ENCODE results near the gene MAPK12. TPM values are rescaled to one million over a fixed set of nuclear protein-coding genes. Genes with fewer than 3 reads are reported as not detected.

Gene MAPK12
- polyA plus RNA-seq, 1 donor from 2014 or later, result 36.7 TPM

DNA sequence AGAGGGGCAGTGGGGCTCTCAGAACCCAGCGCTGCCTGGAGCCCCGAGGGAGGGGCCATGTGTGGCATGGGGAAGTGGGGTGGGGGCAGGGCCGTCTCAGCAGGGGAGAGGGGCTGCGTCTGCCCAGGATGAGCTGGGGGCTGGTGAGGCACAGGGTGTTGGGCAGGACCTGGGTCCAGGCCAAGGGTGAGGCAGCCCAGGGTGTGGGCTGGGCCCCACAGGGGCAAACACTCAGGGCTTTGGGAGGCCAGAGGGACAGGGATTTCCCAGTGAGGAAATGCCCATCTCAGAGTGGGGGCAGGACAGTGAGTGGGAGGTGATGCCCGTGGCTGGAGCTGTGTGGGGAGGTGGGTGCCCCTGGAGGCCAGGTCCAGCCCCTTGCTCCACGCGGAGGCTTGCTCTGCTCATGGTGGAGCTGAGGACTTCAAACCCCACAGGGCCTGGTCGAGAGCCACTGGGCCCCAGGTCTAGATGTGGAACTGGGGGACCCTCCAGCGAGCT, 40.6 kb upstream of the MAPK12 start:
- Histone ChIP-seq H3K9me2 (ENCODE audit: insufficient read depth, low read length) (no peaks in the 10 kb centered on the region), H3K27me3 (ENCODE audit: insufficient read depth, low read depth, low read length) (no peaks in the 10 kb centered on the region), H3K36me3 (ENCODE audit: insufficient read depth, low read length) (no peaks in the 10 kb centered on the region), H2AFZ (ENCODE audit: low read depth, low read length) (no peak overlapping the region), H3K27ac (ENCODE audit: low read length) (no peak overlapping the region), H3K79me2 (replicated peaks; ENCODE audit: insufficient read depth, low read length) (peaks cover 78% of the 10 kb centered on the region), H3F3A (ENCODE audit: insufficient read depth, low read length, poor library complexity, severe bottlenecking) (no peaks in the 10 kb centered on the region), H3K4me3 (ENCODE audit: low read length) (no peak overlapping the region), H3K9ac (ENCODE audit: low read length) (no peak overlapping the region), H3K4me2 (ENCODE audit: low read length) (no peak overlapping the region), H4K20me1 (ENCODE audit: insufficient read depth) (peaks cover 10% of the 10 kb centered on the region), H3K9me3 (ENCODE audit: low read length) (no peaks in the 10 kb centered on the region)
- TF ChIP-seq MXI1 (conservative IDR thresholded peaks at IDR 0.05; ENCODE audit: poor library complexity, severe bottlenecking) (no peak), SMC3 (conservative IDR thresholded peaks at IDR 0.05; ENCODE audit: poor library complexity) (no peak), EZH2 (IDR thresholded peaks at IDR 0.05; ENCODE audit: borderline replicate concordance, insufficient read depth, low read length, poor library complexity, severe bottlenecking) (no peak), RAD21 (conservative IDR thresholded peaks at IDR 0.05) (no peak), CTCF (IDR thresholded peaks at IDR 0.05; ENCODE audit: poor library complexity, severe bottlenecking) (no peak), TAF1 (IDR thresholded peaks at IDR 0.05; ENCODE audit: low read depth) (no peak), POLR2AphosphoS5 (IDR thresholded peaks at IDR 0.05) (no peak), REST (IDR thresholded peaks at IDR 0.05; ENCODE audit: borderline replicate concordance) (no peak), EP300 (conservative IDR thresholded peaks at IDR 0.05; ENCODE audit: poor library complexity, severe bottlenecking) (no peak)

DNA sequence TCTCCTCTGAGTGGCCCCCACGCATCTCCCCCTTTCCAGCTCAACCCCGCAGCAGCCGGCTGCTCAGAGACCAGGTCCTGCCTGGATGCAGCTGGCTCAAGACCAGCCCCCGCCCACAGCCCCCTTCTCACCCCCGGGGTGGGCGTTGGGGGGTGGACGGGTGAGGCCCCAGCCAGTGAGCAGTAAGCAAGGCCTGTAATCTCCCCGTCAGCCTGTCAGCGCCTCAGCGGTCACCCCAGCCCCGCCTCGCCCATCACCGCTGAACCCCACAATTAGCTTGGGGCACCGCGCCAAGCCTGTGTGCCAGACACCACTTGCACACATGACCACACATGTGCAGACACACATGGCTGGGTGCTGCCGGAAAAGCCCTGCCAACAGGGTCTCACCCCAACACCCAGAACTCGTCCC, 40.1 kb upstream of the MAPK12 start:
- TF ChIP-seq MXI1 (conservative IDR thresholded peaks at IDR 0.05; ENCODE audit: poor library complexity, severe bottlenecking) (no peak), EP300 (conservative IDR thresholded peaks at IDR 0.05; ENCODE audit: poor library complexity, severe bottlenecking) (no peak), SMC3 (conservative IDR thresholded peaks at IDR 0.05; ENCODE audit: poor library complexity) (no peak), CTCF (IDR thresholded peaks at IDR 0.05; ENCODE audit: poor library complexity, severe bottlenecking) (no peak), TAF1 (IDR thresholded peaks at IDR 0.05; ENCODE audit: low read depth) (no peak)
- Histone ChIP-seq H3K36me3 (ENCODE audit: insufficient read depth, low read length) (no peaks in the 10 kb centered on the region), H3K27me3 (ENCODE audit: insufficient read depth, low read depth, low read length) (no peaks in the 10 kb centered on the region), H2AFZ (ENCODE audit: low read depth, low read length) (no peak overlapping the region), H3K4me2 (ENCODE audit: low read length) (no peak overlapping the region), H3K9me3 (ENCODE audit: low read length) (no peaks in the 10 kb centered on the region), H3K9ac (ENCODE audit: low read length) (no peak overlapping the region), H3K4me3 (ENCODE audit: low read length) (no peak overlapping the region), H4K20me1 (ENCODE audit: insufficient read depth) (peaks cover 10% of the 10 kb centered on the region), H3F3A (ENCODE audit: insufficient read depth, low read length, poor library complexity, severe bottlenecking) (no peaks in the 10 kb centered on the region), H3K27ac (ENCODE audit: low read length) (no peak overlapping the region), H3K79me2 (replicated peaks; ENCODE audit: insufficient read depth, low read length) (peaks cover 78% of the 10 kb centered on the region), H3K9me2 (ENCODE audit: insufficient read depth, low read length) (no peaks in the 10 kb centered on the region)
